Kidney (tissue), 14 donors: ENCODE measurements around the gene ZBTB8OS. TPM values are rescaled to one million over a fixed set of nuclear protein-coding genes. Genes with fewer than 3 reads are reported as not detected.

ENCODE experiments used
- DNase-seq, 5 donors: peaks; one replicate each; pipeline ENCODE4 v3.0.0-alpha.2; 2013 to 2020
- FAIRE-seq: peaks from 2 replicates; lab custom pipeline; 2012; peaks lifted over from hg19 to GRCh38; lab: Jason Lieb, UNC
- H3K27ac ChIP-seq, 2 donors: one replicate each; pipeline ENCODE4 v1.7.0; 2013; ENCODE audit warnings: low read depth in 2 of 2, low read length in 2 of 2, inconsistent platforms in 1 of 2
- H3K27me3 ChIP-seq: one replicate; pipeline ENCODE4 v1.7.1; 2013; ENCODE audit warnings: low read length, inconsistent platforms; ENCODE audit not compliant: control insufficient read depth, insufficient read depth
- H3K36me3 ChIP-seq, 3 donors: one replicate each; pipeline versions ENCODE4 v1.7.0 to v1.7.1; 2013; ENCODE audit warnings: low read length in 3 of 3, control low read depth in 1 of 3, inconsistent platforms in 1 of 3; ENCODE audit not compliant: insufficient read depth in 3 of 3, control insufficient read depth in 2 of 3
- H3K4me1 ChIP-seq, 3 donors: one replicate each; pipeline versions ENCODE4 v1.7.0 to v1.7.1; 2013; ENCODE audit warnings: low read length in 3 of 3, inconsistent platforms in 1 of 3, low read depth in 1 of 3; ENCODE audit not compliant: control insufficient read depth in 2 of 3, insufficient read depth in 2 of 3
- H3K4me3 ChIP-seq, 3 donors: one replicate each; pipeline versions ENCODE4 v1.7.0 to v1.8.1; 2013; ENCODE audit warnings: low read length in 3 of 3, control low read depth in 1 of 3, inconsistent platforms in 1 of 3
- H3K9ac ChIP-seq, 3 donors: one replicate each; pipeline versions ENCODE4 v1.7.0 to v1.7.1; 2013; ENCODE audit warnings: low read length in 3 of 3, control low read depth in 1 of 3, inconsistent platforms in 1 of 3
- H3K9me3 ChIP-seq, 3 donors: one replicate each; pipeline versions ENCODE4 v1.7.0 to v1.7.1; 2013; ENCODE audit warnings: low read length in 3 of 3, control low read depth in 1 of 3, inconsistent platforms in 1 of 3; ENCODE audit not compliant: control insufficient read depth in 2 of 3, insufficient read depth in 1 of 3
- intact Hi-C: fragments of 100-400 bp; cut with DNase I; formaldehyde crosslinking; loops from one replicate; pipeline ENCODE4 v1.11.1; 2022
- polyA plus RNA-seq: library from polyadenylated mRNA; stranded (reverse); fragments of 350-450 nt; fragmentation: Illumina TruSeq; extraction: RNeasy Lipid Tissue Mini Kit (QIAGEN cat#74804); gene quantifications from one replicate; pipeline ENCODE4 v1.2.3, GENCODE V29; 2014; ENCODE audit warnings: low read depth, low replicate concordance; ENCODE audit not compliant: insufficient read depth
- total RNA-seq: library from RNA; stranded (reverse); fragmentation: NEBNext Ultra II Directional; extraction: Animal tissue kit (Norgen Biotek cat#: 25700); gene quantifications from one replicate; pipeline ENCODE4 v1.2.1, GENCODE V29; 2021
- TF ChIP-seq, protein P1 (sequence below): IDR thresholded peaks from 3 replicates; pipeline ENCODE4 v1.5.1; 2012; ENCODE audit warnings: mild to moderate bottlenecking, moderate library complexity, borderline replicate concordance; ENCODE audit not compliant: insufficient read depth; ENCODE audit errors: extremely low read depth
- donor health status: control.
- donor health status: control.
- donor health status: control.
- donor health status: control.
- donor health status: control.
- donor health status: DM: yes; HTN: yes; CAD: no.
- donor health status: Normal renal cell carcinoma (clear cell type).

The ZBTB8OS gene
- total and polyA plus RNA-seq, 2 donors from 2014 or later = 39.0 to 62.3 TPM

DNA sequence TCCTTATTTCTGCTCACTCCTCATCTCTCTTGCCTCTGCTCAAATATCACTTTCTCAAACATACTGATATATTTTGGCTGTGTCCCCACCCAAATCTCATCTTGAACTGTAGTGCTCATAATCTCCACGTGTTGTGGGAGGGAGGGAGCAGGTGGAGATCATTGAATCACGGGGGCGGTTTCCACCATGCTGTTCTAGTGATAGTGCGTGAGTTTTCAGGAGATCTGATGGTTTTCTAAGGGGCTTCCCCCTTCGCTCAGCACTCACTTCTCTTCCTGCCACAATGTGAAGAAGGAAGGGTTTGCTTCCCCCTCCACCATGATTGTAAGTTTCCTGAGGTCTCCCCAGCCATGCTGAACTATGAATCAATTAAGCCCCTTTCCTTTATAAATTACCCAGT is 26.6 kb downstream of the ZBTB8OS start:
- Histone ChIP-seq H3K27ac (no peak overlapping the region), H3K36me3 (peaks cover 0 to 2% (median 2%) of the 10 kb centered on the region in 3 donors), H3K27me3 (no peaks in the 10 kb centered on the region), H3K4me1 (no peaks in the 10 kb centered on the region), H3K4me3 (no peak overlapping the region), H3K9ac (no peak overlapping the region), H3K9me3 (no peaks in the 10 kb centered on the region)
- intact Hi-C loops = no loop called here
- no peak for DNase-seq
- TF ChIP-seq, protein P1, sequence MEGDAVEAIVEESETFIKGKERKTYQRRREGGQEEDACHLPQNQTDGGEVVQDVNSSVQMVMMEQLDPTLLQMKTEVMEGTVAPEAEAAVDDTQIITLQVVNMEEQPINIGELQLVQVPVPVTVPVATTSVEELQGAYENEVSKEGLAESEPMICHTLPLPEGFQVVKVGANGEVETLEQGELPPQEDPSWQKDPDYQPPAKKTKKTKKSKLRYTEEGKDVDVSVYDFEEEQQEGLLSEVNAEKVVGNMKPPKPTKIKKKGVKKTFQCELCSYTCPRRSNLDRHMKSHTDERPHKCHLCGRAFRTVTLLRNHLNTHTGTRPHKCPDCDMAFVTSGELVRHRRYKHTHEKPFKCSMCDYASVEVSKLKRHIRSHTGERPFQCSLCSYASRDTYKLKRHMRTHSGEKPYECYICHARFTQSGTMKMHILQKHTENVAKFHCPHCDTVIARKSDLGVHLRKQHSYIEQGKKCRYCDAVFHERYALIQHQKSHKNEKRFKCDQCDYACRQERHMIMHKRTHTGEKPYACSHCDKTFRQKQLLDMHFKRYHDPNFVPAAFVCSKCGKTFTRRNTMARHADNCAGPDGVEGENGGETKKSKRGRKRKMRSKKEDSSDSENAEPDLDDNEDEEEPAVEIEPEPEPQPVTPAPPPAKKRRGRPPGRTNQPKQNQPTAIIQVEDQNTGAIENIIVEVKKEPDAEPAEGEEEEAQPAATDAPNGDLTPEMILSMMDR = no peak
- FAIRE-seq = no peak

DNA sequence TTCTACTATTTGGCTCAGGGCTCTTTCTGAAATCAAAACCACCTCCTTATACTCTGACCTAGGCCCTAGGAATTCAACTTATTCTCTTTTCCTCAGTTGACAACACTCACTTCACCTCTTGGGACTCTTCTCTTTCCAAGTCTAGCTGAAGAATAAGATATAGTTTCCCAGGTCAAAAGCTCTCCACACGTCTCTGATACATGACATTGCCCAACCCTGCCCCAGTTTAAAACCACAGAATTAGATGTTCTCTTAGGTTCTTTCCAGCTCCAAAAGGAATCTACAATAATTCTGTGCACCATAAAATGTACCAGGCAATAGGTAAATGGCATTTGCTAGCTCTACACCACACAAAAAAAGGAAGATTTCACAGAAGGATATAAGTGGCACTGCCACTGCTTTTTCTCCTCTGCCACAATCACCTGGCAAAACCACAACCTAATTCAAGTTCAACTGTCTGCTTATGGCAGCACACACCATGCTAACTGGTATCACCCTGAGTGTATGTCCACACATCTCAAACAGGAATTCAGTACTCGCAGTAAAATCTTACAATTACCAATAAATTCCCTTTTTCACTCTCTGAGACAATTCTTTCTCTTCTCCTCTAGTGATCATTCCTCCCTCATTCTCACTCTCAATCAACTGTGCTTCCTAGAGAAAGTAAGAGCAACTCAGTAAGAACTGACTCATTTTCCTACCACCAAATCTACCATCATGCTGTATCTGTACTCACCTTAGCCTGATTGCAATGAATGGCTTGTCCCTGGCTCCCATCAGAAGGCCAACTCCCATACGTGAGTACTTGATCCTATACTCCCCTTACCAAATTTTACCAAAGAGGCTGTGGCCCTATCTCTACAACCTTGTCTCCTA is 27.3 kb downstream of the ZBTB8OS start:
- no peak for DNase-seq
- Histone ChIP-seq H3K4me1 (no peaks in the 10 kb centered on the region), H3K9me3 (no peaks in the 10 kb centered on the region), H3K4me3 (no peak overlapping the region), H3K36me3 (peaks cover 0 to 2% (median 0%) of the 10 kb centered on the region in 3 donors), H3K9ac (no peak overlapping the region), H3K27me3 (no peaks in the 10 kb centered on the region), H3K27ac (no peak overlapping the region)
- intact Hi-C loops = no loop called here
- no peak for FAIRE-seq
- TF ChIP-seq, protein P1 = no peak

DNA sequence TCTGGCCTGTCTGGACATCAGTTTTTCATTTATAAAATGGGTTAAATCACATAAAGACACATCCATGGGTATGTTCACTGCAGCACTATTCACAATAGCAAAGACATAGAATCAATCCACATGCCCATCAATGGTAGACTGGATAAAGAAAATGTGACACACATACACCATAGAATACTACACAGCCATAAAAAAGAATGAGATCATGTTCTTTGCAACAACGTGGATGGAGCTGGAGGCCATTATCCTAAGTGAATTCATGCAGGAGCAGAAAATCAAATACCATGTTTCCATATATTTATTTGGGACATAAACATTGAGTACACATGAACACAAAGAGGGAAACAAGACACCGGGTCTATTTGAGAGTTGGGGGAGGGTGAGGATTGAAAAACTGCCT is 28.1 kb downstream of the ZBTB8OS start:
- Histone ChIP-seq H3K36me3 (no peaks in the 10 kb centered on the region), H3K27me3 (no peaks in the 10 kb centered on the region), H3K4me3 (no peak overlapping the region), H3K4me1 (no peaks in the 10 kb centered on the region), H3K9me3 (no peaks in the 10 kb centered on the region), H3K27ac (no peak overlapping the region), H3K9ac (no peak overlapping the region)
- DNase-seq (no peak), FAIRE-seq (no peak)
- intact Hi-C loops = no loop called here
- TF ChIP-seq, protein P1 = no peak
